GM12878 (cell line): ENCODE measurements around the gene TBC1D22B. TPM values are rescaled to one million over a fixed set of nuclear protein-coding genes. Genes with fewer than 3 reads are reported as not detected.

Experiments used
- BRCA1 ChIP-seq: IDR thresholded peaks from 2 replicates; pipeline ENCODE4 v1.6.1; 2011; ENCODE audit warnings: low read depth, low read length, improper control_type of control experiment
- CBX5 ChIP-seq: sonication (generic); IDR thresholded peaks from 2 replicates; pipeline ENCODE4 v1.6.1; 2016; ENCODE audit warnings: low read depth, moderate library complexity, mild to moderate bottlenecking, inconsistent platforms
- HCFC1 ChIP-seq: fragments of 150-350 bp; IDR thresholded peaks from 2 replicates; pipeline ENCODE4 v1.6.1; 2014; ENCODE audit warnings: low read length
- MYC ChIP-seq: IDR thresholded peaks from 2 replicates; pipeline ENCODE4 v1.6.1; 2011; ENCODE audit warnings: mild to moderate bottlenecking, low read length, moderate library complexity, inconsistent platforms; ENCODE audit not compliant: insufficient read depth, insufficient replicate concordance, insufficient read length, severe bottlenecking
- NFYA ChIP-seq: IDR thresholded peaks from 2 replicates; pipeline ENCODE4 v1.6.1; 2011; ENCODE audit warnings: low read depth, mild to moderate bottlenecking, low read length, improper control_type of control experiment, borderline replicate concordance
- POLR2AphosphoS5 ChIP-seq: IDR thresholded peaks from 2 replicates; pipeline ENCODE4 v1.6.1; 2011; ENCODE audit warnings: mild to moderate bottlenecking, low read length, inconsistent platforms
- RAD21 ChIP-seq: IDR thresholded peaks from 2 replicates; pipeline ENCODE4 v1.6.1; 2011; ENCODE audit warnings: mild to moderate bottlenecking, low read depth, low read length, moderate library complexity; ENCODE audit not compliant: insufficient read depth
- RBBP5 ChIP-seq: fragments of 200-600 bp; sonication (generic); conservative IDR thresholded peaks from 2 replicates; pipeline ENCODE4 v1.6.1; 2016
- SIX5 ChIP-seq: IDR thresholded peaks from 2 replicates; pipeline ENCODE4 v1.6.1; 2011; ENCODE audit warnings: mild to moderate bottlenecking, low read depth, low read length, moderate library complexity; ENCODE audit not compliant: severe bottlenecking
- SMARCA5 ChIP-seq: fragments of 450-650 bp; IDR thresholded peaks from 2 replicates; pipeline ENCODE4 v1.6.1; 2017; ENCODE audit warnings: mild to moderate bottlenecking
- SMC3 ChIP-seq: IDR thresholded peaks from 2 replicates; pipeline ENCODE4 v1.6.1; 2011; ENCODE audit warnings: low read length, improper control_type of control experiment, borderline replicate concordance
- SUZ12 ChIP-seq: fragments of 200-600 bp; sonication (generic); IDR thresholded peaks from one replicate; pipeline ENCODE4 v1.6.1; 2018; ENCODE audit warnings: antibody characterized with exemption, mild to moderate bottlenecking; ENCODE audit not compliant: unreplicated experiment
- TCF3 ChIP-seq: IDR thresholded peaks from 2 replicates; pipeline ENCODE4 v1.6.1; 2012; ENCODE audit warnings: low read depth, mild to moderate bottlenecking, low read length, borderline replicate concordance; ENCODE audit not compliant: insufficient read depth
- YY1 ChIP-seq: IDR thresholded peaks from 2 replicates; pipeline ENCODE4 v1.6.1; 2011; ENCODE audit warnings: low read depth, mild to moderate bottlenecking, low read length
- ZNF384 ChIP-seq: IDR thresholded peaks from 2 replicates; pipeline ENCODE4 v1.6.1; 2012; ENCODE audit warnings: low read depth, mild to moderate bottlenecking, low read length, improper control_type of control experiment, borderline replicate concordance
- polyA plus RNA-seq, 11 experiments: library from polyadenylated mRNA; depleted of rRNA in 4 of 11; unstranded in 6 of 11; stranded (reverse) in 5 of 11; fragments of >200 nt; fragmentation: Nextera tagmentation in 4 of 11; fragmentation: Illumina TruSeq in 1 of 11; extraction: Ambion mirVana in 4 of 11; extraction: Trizol in 1 of 11; gene quantifications; 1 replicate in 1 of 11; 2 replicates in 10 of 11; pipeline versions ENCODE4 v1.2.1 to v1.2.3, GENCODE V29; 2011 to 2016; ENCODE audit warnings: inconsistent platforms in 2 of 11, missing spikeins in 2 of 11, low read depth in 1 of 11
- total RNA-seq, 4 experiments: library from RNA; depleted of rRNA in 3 of 4; stranded (reverse); fragments of >200 nt in 3 of 4; fragmentation: Illumina TruSeq in 1 of 4; extraction: Trizol in 1 of 4; gene quantifications; 2 replicates each; pipeline versions ENCODE4 v1.2.1 to v1.2.3, GENCODE V29; 2013 to 2021
- TF ChIP-seq, protein P1 (sequence below): IDR thresholded peaks from 2 replicates; pipeline ENCODE4 v1.6.1; 2012; ENCODE audit warnings: low read depth, low read length, improper control_type of control experiment
- TF ChIP-seq, protein P2 (sequence below): fragments of 450-650 bp; IDR thresholded peaks from 2 replicates; pipeline ENCODE4 v1.6.1; 2017; ENCODE audit warnings: mild to moderate bottlenecking, moderate library complexity
- TF ChIP-seq, protein P3 (sequence below): fragments of 450-650 bp; IDR thresholded peaks from 2 replicates; pipeline ENCODE4 v1.6.1; 2016; ENCODE audit warnings: mild to moderate bottlenecking
- TF ChIP-seq, protein P4 (sequence below): fragments of 450-650 bp; IDR thresholded peaks from 2 replicates; pipeline ENCODE4 v1.6.1; 2017; ENCODE audit warnings: mild to moderate bottlenecking

Gene TBC1D22B
- total and polyA plus RNA-seq, 10 of the 15 experiments (the other 5 are each of a cell fraction or from before 2014, with no cell fraction given): 3.4 to 18.7 (median 14.1) TPM

GRCh38 chr6:37207903-37208456 lies 49.6 kb upstream of the TBC1D22B start (continued):
- TF ChIP-seq ZNF384 (no peak), SMARCA5 (0 out of 2 replicates have a peak, but pooled peaks have one; percentile 48), BRCA1 (no peak), POLR2AphosphoS5 (no peak), HCFC1 (no peak), TCF3 (no peak), CBX5 (no peak), MYC (no peak), RAD21 (peak; percentile 63), RBBP5 (no peak), SUZ12 (no peak), NFYA (no peak), SMC3 (peak; percentile 83), YY1 (peak; percentile 54; the same call in 1 of the 2 replicates), SIX5 (no peak)
- TF ChIP-seq, protein P1, sequence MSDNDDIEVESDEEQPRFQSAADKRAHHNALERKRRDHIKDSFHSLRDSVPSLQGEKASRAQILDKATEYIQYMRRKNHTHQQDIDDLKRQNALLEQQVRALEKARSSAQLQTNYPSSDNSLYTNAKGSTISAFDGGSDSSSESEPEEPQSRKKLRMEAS: no peak
- TF ChIP-seq, protein P2, sequence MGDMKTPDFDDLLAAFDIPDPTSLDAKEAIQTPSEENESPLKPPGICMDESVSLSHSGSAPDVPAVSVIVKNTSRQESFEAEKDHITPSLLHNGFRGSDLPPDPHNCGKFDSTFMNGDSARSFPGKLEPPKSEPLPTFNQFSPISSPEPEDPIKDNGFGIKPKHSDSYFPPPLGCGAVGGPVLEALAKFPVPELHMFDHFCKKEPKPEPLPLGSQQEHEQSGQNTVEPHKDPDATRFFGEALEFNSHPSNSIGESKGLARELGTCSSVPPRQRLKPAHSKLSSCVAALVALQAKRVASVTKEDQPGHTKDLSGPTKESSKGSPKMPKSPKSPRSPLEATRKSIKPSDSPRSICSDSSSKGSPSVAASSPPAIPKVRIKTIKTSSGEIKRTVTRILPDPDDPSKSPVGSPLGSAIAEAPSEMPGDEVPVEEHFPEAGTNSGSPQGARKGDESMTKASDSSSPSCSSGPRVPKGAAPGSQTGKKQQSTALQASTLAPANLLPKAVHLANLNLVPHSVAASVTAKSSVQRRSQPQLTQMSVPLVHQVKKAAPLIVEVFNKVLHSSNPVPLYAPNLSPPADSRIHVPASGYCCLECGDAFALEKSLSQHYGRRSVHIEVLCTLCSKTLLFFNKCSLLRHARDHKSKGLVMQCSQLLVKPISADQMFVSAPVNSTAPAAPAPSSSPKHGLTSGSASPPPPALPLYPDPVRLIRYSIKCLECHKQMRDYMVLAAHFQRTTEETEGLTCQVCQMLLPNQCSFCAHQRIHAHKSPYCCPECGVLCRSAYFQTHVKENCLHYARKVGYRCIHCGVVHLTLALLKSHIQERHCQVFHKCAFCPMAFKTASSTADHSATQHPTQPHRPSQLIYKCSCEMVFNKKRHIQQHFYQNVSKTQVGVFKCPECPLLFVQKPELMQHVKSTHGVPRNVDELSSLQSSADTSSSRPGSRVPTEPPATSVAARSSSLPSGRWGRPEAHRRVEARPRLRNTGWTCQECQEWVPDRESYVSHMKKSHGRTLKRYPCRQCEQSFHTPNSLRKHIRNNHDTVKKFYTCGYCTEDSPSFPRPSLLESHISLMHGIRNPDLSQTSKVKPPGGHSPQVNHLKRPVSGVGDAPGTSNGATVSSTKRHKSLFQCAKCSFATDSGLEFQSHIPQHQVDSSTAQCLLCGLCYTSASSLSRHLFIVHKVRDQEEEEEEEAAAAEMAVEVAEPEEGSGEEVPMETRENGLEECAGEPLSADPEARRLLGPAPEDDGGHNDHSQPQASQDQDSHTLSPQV: no peak
- TF ChIP-seq, protein P3, sequence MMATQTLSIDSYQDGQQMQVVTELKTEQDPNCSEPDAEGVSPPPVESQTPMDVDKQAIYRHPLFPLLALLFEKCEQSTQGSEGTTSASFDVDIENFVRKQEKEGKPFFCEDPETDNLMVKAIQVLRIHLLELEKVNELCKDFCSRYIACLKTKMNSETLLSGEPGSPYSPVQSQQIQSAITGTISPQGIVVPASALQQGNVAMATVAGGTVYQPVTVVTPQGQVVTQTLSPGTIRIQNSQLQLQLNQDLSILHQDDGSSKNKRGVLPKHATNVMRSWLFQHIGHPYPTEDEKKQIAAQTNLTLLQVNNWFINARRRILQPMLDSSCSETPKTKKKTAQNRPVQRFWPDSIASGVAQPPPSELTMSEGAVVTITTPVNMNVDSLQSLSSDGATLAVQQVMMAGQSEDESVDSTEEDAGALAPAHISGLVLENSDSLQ: no peak
- TF ChIP-seq, protein P4, sequence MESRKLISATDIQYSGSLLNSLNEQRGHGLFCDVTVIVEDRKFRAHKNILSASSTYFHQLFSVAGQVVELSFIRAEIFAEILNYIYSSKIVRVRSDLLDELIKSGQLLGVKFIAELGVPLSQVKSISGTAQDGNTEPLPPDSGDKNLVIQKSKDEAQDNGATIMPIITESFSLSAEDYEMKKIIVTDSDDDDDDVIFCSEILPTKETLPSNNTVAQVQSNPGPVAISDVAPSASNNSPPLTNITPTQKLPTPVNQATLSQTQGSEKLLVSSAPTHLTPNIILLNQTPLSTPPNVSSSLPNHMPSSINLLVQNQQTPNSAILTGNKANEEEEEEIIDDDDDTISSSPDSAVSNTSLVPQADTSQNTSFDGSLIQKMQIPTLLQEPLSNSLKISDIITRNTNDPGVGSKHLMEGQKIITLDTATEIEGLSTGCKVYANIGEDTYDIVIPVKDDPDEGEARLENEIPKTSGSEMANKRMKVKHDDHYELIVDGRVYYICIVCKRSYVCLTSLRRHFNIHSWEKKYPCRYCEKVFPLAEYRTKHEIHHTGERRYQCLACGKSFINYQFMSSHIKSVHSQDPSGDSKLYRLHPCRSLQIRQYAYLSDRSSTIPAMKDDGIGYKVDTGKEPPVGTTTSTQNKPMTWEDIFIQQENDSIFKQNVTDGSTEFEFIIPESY: no peak
